B cell (primary cell): ENCODE results near the gene CENPA. TPM values are rescaled to one million over a fixed set of nuclear protein-coding genes. Genes with fewer than 3 reads are reported as not detected.

ENCODE experiments used
- ATAC-seq: fragments of 200-7000 bp; cut with Tn5 transposase; one replicate; pipeline ENCODE4 v1.10.0; 2021; ENCODE audit warnings: low read depth, mild to moderate bottlenecking, moderate number of reproducible peaks, moderate library complexity
- CTCF ChIA-PET: fragments of 350-600 bp; sonication (Branson Sonifier 250); formaldehyde crosslinking; loops from one replicate; lab custom pipeline; 2021; ENCODE audit warnings: antibody characterized with exemption, inconsistent platforms; lab: Charles Lee
- POLR2A ChIA-PET: fragments of 350-600 bp; sonication (Branson Sonifier 250); formaldehyde crosslinking; loops from one replicate; lab custom pipeline; 2021; ENCODE audit warnings: antibody characterized with exemption; lab: Charles Lee
- DNase-seq: peaks from one replicate; pipeline ENCODE4 v3.0.0; 2013
- H2AFZ ChIP-seq: 2 replicates; pipeline ENCODE4 v1.6.1; 2012; ENCODE audit warnings: mild to moderate bottlenecking, low read depth, low read length; ENCODE audit not compliant: insufficient read depth, poor library complexity, severe bottlenecking
- H3K27ac ChIP-seq, 2 donors: 1 replicate in 1 of 2; 2 replicates in 1 of 2; pipeline ENCODE4 v1.5.1; 2012 to 2013; ENCODE audit warnings: low read length in 2 of 2, mild to moderate bottlenecking in 2 of 2, moderate library complexity in 1 of 2
- H3K27me3 ChIP-seq, 4 experiments: fragments of 200-600 bp in 1 of 4; sonication (generic) in 1 of 4; replicated peaks in 1 of 4; 1 replicate in 2 of 4; 2 replicates in 2 of 4; pipeline versions ENCODE4 v1.6.1 to v1.7.0; 2013 to 2016; ENCODE audit warnings: low read length in 3 of 4, mild to moderate bottlenecking in 2 of 4, mixed read lengths in 1 of 4, moderate library complexity in 1 of 4; ENCODE audit not compliant: insufficient read depth in 4 of 4, control insufficient read depth in 3 of 4; ENCODE audit errors: control extremely low read depth in 1 of 4
- H3K36me3 ChIP-seq, 2 experiments: replicated peaks in 1 of 2; 1 replicate in 1 of 2; 2 replicates in 1 of 2; pipeline versions ENCODE4 v1.6.1 to v1.7.1; 2013; ENCODE audit warnings: low read length in 1 of 2; ENCODE audit not compliant: insufficient read depth in 2 of 2, control insufficient read depth in 1 of 2; ENCODE audit errors: control extremely low read depth in 1 of 2, extremely low read depth in 1 of 2
- H3K4me1 ChIP-seq, 2 donors: fragments of 200-600 bp in 1 of 2; sonication (generic) in 1 of 2; 1 replicate in 1 of 2; 2 replicates in 1 of 2; pipeline versions ENCODE4 v1.5.1 to v1.6.1; 2013 to 2017; ENCODE audit warnings: low read length in 2 of 2; ENCODE audit not compliant: control insufficient read depth in 2 of 2, insufficient read depth in 2 of 2
- H3K4me2 ChIP-seq: replicated peaks from 2 replicates; pipeline ENCODE3; 2012; ENCODE audit warnings: mild to moderate bottlenecking, low read depth, low read length; ENCODE audit not compliant: poor library complexity, severe bottlenecking
- H3K4me3 ChIP-seq, 5 experiments: fragments of 200-600 bp in 1 of 5; sonication (generic) in 1 of 5; 1 replicate in 3 of 5; 2 replicates in 2 of 5; pipeline versions ENCODE4 v1.5.1 to v1.7.0; 2011 to 2016; ENCODE audit warnings: low read length in 4 of 5, mild to moderate bottlenecking in 4 of 5, low read depth in 2 of 5, control low read depth in 1 of 5, moderate library complexity in 1 of 5; ENCODE audit not compliant: insufficient read depth in 1 of 5; ENCODE audit errors: control extremely low read depth in 1 of 5, extremely low read depth in 1 of 5
- H3K79me2 ChIP-seq: fragments of 200-600 bp; sonication (generic); one replicate; pipeline ENCODE4 v1.6.0; 2016; ENCODE audit warnings: low read length; ENCODE audit not compliant: control insufficient read depth, insufficient read depth
- H3K9ac ChIP-seq: fragments of 200-600 bp; sonication (generic); 2 replicates; pipeline ENCODE4 v1.6.1; 2017; ENCODE audit warnings: mild to moderate bottlenecking, low read length, moderate library complexity
- H3K9me3 ChIP-seq, 3 donors: one replicate each; pipeline versions ENCODE4 v1.6.1 to v1.7.1; 2013; ENCODE audit warnings: low read length in 2 of 3; ENCODE audit not compliant: control insufficient read depth in 2 of 3, insufficient read depth in 1 of 3; ENCODE audit errors: control extremely low read depth in 1 of 3
- H4K20me1 ChIP-seq: 2 replicates; pipeline ENCODE4 v1.6.0; 2012; ENCODE audit warnings: mild to moderate bottlenecking, low read length; ENCODE audit not compliant: insufficient read depth, control insufficient read depth, poor library complexity, severe bottlenecking
- H3K27ac Mint-ChIP-seq: one replicate; pipeline ENCODE4 v1.8.0; 2021; ENCODE audit warnings: mixed read lengths
- H3K27me3 Mint-ChIP-seq: one replicate; pipeline ENCODE4 v1.8.0; 2021; ENCODE audit warnings: mixed read lengths
- H3K4me1 Mint-ChIP-seq: one replicate; pipeline ENCODE4 v1.8.0; 2021; ENCODE audit warnings: mixed read lengths
- H3K4me3 Mint-ChIP-seq: one replicate; pipeline ENCODE4 v1.8.0; 2021; ENCODE audit warnings: mixed read lengths
- H3K9me3 Mint-ChIP-seq: one replicate; pipeline ENCODE4 v1.8.0; 2022; ENCODE audit warnings: mixed read lengths; ENCODE audit not compliant: insufficient read depth
- CTCF ChIP-seq: fragments of 200-600 bp; IDR thresholded peaks from one replicate; pipeline ENCODE4 v1.8.0; 2022; ENCODE audit warnings: antibody characterized with exemption, mild to moderate bottlenecking
- EZH2 ChIP-seq: IDR thresholded peaks from 2 replicates; pipeline ENCODE4 v1.6.1; 2012; ENCODE audit warnings: borderline replicate concordance, low read depth, mild to moderate bottlenecking, moderate library complexity, low read length; ENCODE audit not compliant: insufficient read depth, poor library complexity, severe bottlenecking
- WGBS: methylation state at CpG from one replicate; pipeline ENCODE4 v1.1.5; 2013; ENCODE audit warnings: missing lambda C conversion rate; ENCODE audit not compliant: insufficient coverage; 5-methylcytosine and 5-hydroxymethylcytosine counted together
- intact Hi-C: fragments of 100-400 bp; cut with micrococcal nuclease; formaldehyde crosslinking; loops from one replicate; pipeline ENCODE4 v1.10.0; 2022
- polyA plus RNA-seq: library from polyadenylated mRNA; depleted of rRNA; stranded (reverse); fragments of >200 nt; gene quantifications from 2 replicates; pipeline ENCODE4 v1.2.3, GENCODE V29; 2012
- total RNA-seq, 2 donors: library from RNA; stranded (reverse); fragments of 120-200 nt in 1 of 2; gene quantifications; 1 replicate in 1 of 2; 2 replicates in 1 of 2; pipeline versions ENCODE4 v1.2.3 to v1.2.4, GENCODE V29; 2013 to 2022

CENPA gene
- total and polyA plus RNA-seq, 2 donors (not counting 1 experiment from before 2014, with no cell fraction given): 0.10 TPM; not detected in 1

- 100% methylated on average over 6 of the region's 10 CpGs for WGBS
- Histone ChIP-seq H3K36me3 (no peaks in the 10 kb centered on the region), H4K20me1 (peaks cover 2% of the 10 kb centered on the region), H3K27ac (no peak overlapping the region), H3K79me2 (peaks cover 27% of the 10 kb centered on the region), H3K4me2 (peak overlapping the region; percentile 92), H2AFZ (peak overlapping the region; percentile 96), H3K9me3 (no peaks in the 10 kb centered on the region), H3K4me1 (peaks cover 14 to 25% of the 10 kb centered on the region in 2 donors), H3K9ac (no peak overlapping the region), H3K4me3 (no peak overlapping the region), H3K27me3 (no peaks in the 10 kb centered on the region)
- ChIA-PET CTCF (no interaction called here), POLR2A (no interaction called here)
- no peak for DNase-seq
- Mint-ChIP-seq H3K4me1 (peaks cover 20% of the 10 kb centered on the region), H3K4me3 (peak overlapping the region; percentile 82), H3K27me3 (no peaks in the 10 kb centered on the region), H3K9me3 (no peaks in the 10 kb centered on the region), H3K27ac (no peak overlapping the region)
- intact Hi-C loops: no loop called here
- TF ChIP-seq EZH2 (no peak), CTCF (no peak)
- no peak for ATAC-seq
Observed at GRCh38 chr2:26763019-26763418, 22.8 kb upstream of the CENPA start.

DNA sequence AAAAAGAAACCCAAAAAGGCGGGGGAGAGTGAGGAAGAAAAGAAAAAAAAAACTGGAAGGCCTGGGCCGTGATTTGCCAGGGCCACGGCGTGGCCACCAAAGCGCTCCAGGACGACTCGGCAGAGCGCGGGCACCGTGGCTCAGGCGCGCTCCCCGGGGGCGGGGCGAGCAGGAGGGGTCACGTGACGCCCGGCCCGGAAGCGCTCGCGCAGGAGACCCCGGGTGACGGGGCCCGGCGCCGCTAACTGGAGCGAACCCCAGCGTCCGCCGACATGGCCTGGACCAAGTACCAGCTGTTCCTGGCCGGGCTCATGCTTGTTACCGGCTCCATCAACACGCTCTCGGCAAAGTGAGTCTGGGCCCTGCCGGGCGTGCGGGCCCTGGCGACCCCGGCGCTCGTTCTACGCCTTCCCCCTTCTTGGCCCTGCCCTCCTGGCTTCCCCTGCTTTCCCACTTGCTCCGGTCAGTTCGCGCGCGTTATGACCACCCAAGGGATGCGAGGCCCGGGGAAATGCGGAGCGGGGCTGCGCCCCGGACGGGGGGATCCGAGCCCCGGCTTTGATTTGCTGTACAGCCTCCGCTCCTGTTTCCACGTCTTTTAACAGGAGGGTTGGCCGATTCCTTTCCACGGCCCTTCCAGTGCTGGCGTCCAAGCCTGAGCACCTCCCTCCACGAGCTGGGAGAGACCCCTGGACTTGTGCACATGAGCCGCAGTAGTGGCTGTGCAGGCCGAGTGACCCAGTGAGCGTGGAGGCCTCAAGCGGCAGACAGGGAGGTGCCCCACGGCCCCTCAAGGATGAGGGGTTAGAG, 21.6 kb upstream of the CENPA start, which contains the start of gene SLC35F6:
Gene SLC35F6, plus strand, starts transcription at position 207 of the 810 bp plus-strand sequence. Its CDS starts 66 bp downstream, at position 273.
- Histone ChIP-seq H2AFZ (peak within 1 kb of the TSS; percentile 96), H3K9ac (peak within 1 kb of the TSS; percentile 98), H3K36me3 (no peaks in the 10 kb centered on the region), H3K4me1 (peaks cover 14 to 25% of the 10 kb centered on the region in 2 donors), H3K27me3 (no peaks in the 10 kb centered on the region), H3K79me2 (peaks cover 31% of the 10 kb centered on the region), H3K4me2 (peak within 1 kb of the TSS; percentile 92), H3K27ac (peak within 1 kb of the TSS; percentile 62 to 84), H3K4me3 (peak within 1 kb of the TSS; percentile 78 to 98 (median 89)), H3K9me3 (no peaks in the 10 kb centered on the region), H4K20me1 (peaks cover 3% of the 10 kb centered on the region)
- peak within 1 kb of the TSS; percentile 82 for H3K27ac Mint-ChIP-seq
- peak; percentile 89 for DNase-seq
- H3K27me3 Mint-ChIP-seq: no peaks in the 10 kb centered on the region
- TF ChIP-seq CTCF (no peak), EZH2 (no peak)
- no peaks in the 10 kb centered on the region for H3K9me3 Mint-ChIP-seq
- intact Hi-C loops: loop anchor here (1.0 kb wide), 1 partner anchor 21 kb away; no protein-coding TSS in a partner anchor
- peak within 1 kb of the TSS; percentile 82 for H3K4me3 Mint-ChIP-seq
- WGBS: 2% methylated on average over 67 of the region's 68 CpGs
- ChIA-PET CTCF (no interaction called here), POLR2A (interaction anchor here (0.7 kb wide), 1 partner anchor 274 kb away, joined by 3 read pairs; no protein-coding TSS in a partner anchor)
- peak; percentile 98 for ATAC-seq
- H3K4me1 Mint-ChIP-seq: peaks cover 22% of the 10 kb centered on the region
